ENCODE results near the gene HMX1. TPM values are rescaled to one million over a fixed set of nuclear protein-coding genes. Genes with fewer than 3 reads are reported as not detected.
A peak's percentile ranks its signal among the peaks of the same experiment; 100 is the strongest.

The HMX1 gene
- total RNA-seq = not detected
- total RNA-seq (2013) = not detected
- total RNA-seq = 0 to 0.17 (median 0) reads per million in 29 experiments

GRCh38 chr4:8871417-8872401 is at the start of gene HMX1:
HMX1 (minus strand) TSS chr4:8871839; CDS start chr4:8871614, 225 bp downstream.
- Histone ChIP-seq H3K27ac (ENCODE audit: low read length) (no peak within 1 kb of the TSS), H3K4me3 (ENCODE audit: control insufficient read depth in 1 of 2, extremely low read depth in 1 of 2, low read length in 1 of 2) (no peak within 1 kb of the TSS), H3K27me3 (replicated peaks in 1 of 2; ENCODE audit: control insufficient read depth in 2 of 2, extremely low read depth in 1 of 2, insufficient read depth in 2 of 2, low read length in 1 of 2) (peaks cover 18 to 79% of the 10 kb centered on the region in 2 experiments), H3K4me1 (ENCODE audit: control insufficient read depth in 1 of 2, extremely low read depth in 1 of 2, insufficient read depth in 2 of 2, low read length in 2 of 2) (no peaks in the 10 kb centered on the region), H3K36me3 (ENCODE audit: control insufficient read depth in 2 of 2, extremely low read depth in 1 of 2, insufficient read depth in 1 of 2, low read length in 1 of 2) (no peaks in the 10 kb centered on the region), H3K9me3 (no peaks in the 10 kb centered on the region)
- Mint-ChIP-seq H3K4me1 (peaks cover 4 to 7% (median 5%) of the 10 kb centered on the region in 3 donors), H3K9me3 (peaks cover 0 to 4% (median 0%) of the 10 kb centered on the region in 3 donors), H3K36me3 (no peaks in the 10 kb centered on the region), H3K27ac (no peak within 1 kb of the TSS), H3K4me3 (peak within 1 kb of the TSS in 1 of 3 donors; percentile 29), H3K27me3 (peaks cover 43 to 76% of the 10 kb centered on the region in 2 donors)
- ChIA-PET POLR2A (no interaction called here), CTCF (no interaction called here)
- ATAC-seq (replicated peaks in 1 of 4) = no peak
- no peak for DNase-seq
- 5% methylated on average over 104 of the region's 134 CpGs for WGBS (ENCODE audit: insufficient coverage)

DNA sequence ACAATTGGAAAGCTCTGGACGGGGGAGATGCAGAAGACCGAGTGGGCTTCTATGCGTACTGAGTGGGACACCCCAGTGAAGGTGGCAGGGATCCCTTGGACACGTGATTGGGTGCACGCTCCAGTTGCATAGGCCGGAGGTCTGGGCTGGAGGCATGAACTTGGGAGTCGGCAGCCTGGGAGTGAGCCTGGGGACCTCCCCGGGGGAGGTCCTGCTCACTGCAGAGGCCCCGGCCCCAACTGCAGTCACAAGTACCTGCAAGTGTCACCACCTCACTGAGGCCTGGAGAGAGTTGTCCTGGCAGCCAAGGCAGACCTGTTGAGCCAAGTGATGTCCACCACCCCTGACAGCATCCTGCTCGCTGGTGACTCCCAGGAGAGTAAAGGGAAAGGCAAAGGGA is 49.3 kb upstream of the HMX1 start:
- Histone ChIP-seq H3K4me1 (ENCODE audit: control insufficient read depth in 1 of 2, extremely low read depth in 1 of 2, insufficient read depth in 2 of 2, low read length in 2 of 2) (peaks cover 0 to 6% of the 10 kb centered on the region in 2 experiments), H3K9me3 (no peaks in the 10 kb centered on the region), H3K36me3 (ENCODE audit: control insufficient read depth in 2 of 2, extremely low read depth in 1 of 2, insufficient read depth in 1 of 2, low read length in 1 of 2) (no peaks in the 10 kb centered on the region), H3K4me3 (ENCODE audit: control insufficient read depth in 1 of 2, extremely low read depth in 1 of 2, low read length in 1 of 2) (no peak overlapping the region), H3K27me3 (replicated peaks in 1 of 2; ENCODE audit: control insufficient read depth in 2 of 2, extremely low read depth in 1 of 2, insufficient read depth in 2 of 2, low read length in 1 of 2) (peaks cover 0 to 46% of the 10 kb centered on the region in 2 experiments), H3K27ac (ENCODE audit: low read length) (no peak overlapping the region)
- H3K27me3 Mint-ChIP-seq = peaks cover 16 to 18% of the 10 kb centered on the region in 2 donors
- H3K9me3 Mint-ChIP-seq = peaks cover 0 to 10% (median 8%) of the 10 kb centered on the region in 3 donors
- no peaks in the 10 kb centered on the region for H3K36me3 Mint-ChIP-seq
- ATAC-seq (replicated peaks in 1 of 4) (no peak), DNase-seq (no peak)
- ChIA-PET CTCF (no interaction called here), POLR2A (no interaction called here)
- H3K4me1 Mint-ChIP-seq = peaks cover 3 to 6% (median 5%) of the 10 kb centered on the region in 3 donors
- H3K4me3 Mint-ChIP-seq = no peak overlapping the region
- 82% methylated on average over 9 of the region's 10 CpGs for WGBS (ENCODE audit: insufficient coverage)
- H3K27ac Mint-ChIP-seq = no peak overlapping the region

GRCh38 chr4:8920289-8920965 is 48.8 kb upstream of the HMX1 start:
- Histone ChIP-seq H3K27ac (ENCODE audit: low read length) (no peak overlapping the region), H3K4me3 (ENCODE audit: control insufficient read depth in 1 of 2, extremely low read depth in 1 of 2, low read length in 1 of 2) (no peak overlapping the region), H3K27me3 (replicated peaks in 1 of 2; ENCODE audit: control insufficient read depth in 2 of 2, extremely low read depth in 1 of 2, insufficient read depth in 2 of 2, low read length in 1 of 2) (peaks cover 0 to 46% of the 10 kb centered on the region in 2 experiments), H3K36me3 (ENCODE audit: control insufficient read depth in 2 of 2, extremely low read depth in 1 of 2, insufficient read depth in 1 of 2, low read length in 1 of 2) (no peaks in the 10 kb centered on the region), H3K4me1 (ENCODE audit: control insufficient read depth in 1 of 2, extremely low read depth in 1 of 2, insufficient read depth in 2 of 2, low read length in 2 of 2) (peaks cover 0 to 6% of the 10 kb centered on the region in 2 experiments), H3K9me3 (no peaks in the 10 kb centered on the region)
- Mint-ChIP-seq H3K9me3 (peaks cover 0 to 10% (median 8%) of the 10 kb centered on the region in 3 donors), H3K4me1 (peaks cover 3 to 6% (median 5%) of the 10 kb centered on the region in 3 donors), H3K36me3 (no peaks in the 10 kb centered on the region), H3K27ac (no peak overlapping the region), H3K4me3 (no peak overlapping the region), H3K27me3 (peaks cover 16 to 18% of the 10 kb centered on the region in 2 donors)
- ChIA-PET CTCF (no interaction called here), POLR2A (no interaction called here)
- peak in 1 of 35 experiments; percentile 16 for DNase-seq
- 73% methylated on average over 14 of the region's 14 CpGs for WGBS (ENCODE audit: insufficient coverage)
- ATAC-seq (replicated peaks in 1 of 4) = no peak

GRCh38 chr4:8919651-8920288 is 48.1 kb upstream of the HMX1 start:
- Histone ChIP-seq H3K36me3 (ENCODE audit: control insufficient read depth in 2 of 2, extremely low read depth in 1 of 2, insufficient read depth in 1 of 2, low read length in 1 of 2) (no peaks in the 10 kb centered on the region), H3K4me1 (ENCODE audit: control insufficient read depth in 1 of 2, extremely low read depth in 1 of 2, insufficient read depth in 2 of 2, low read length in 2 of 2) (peaks cover 0 to 6% of the 10 kb centered on the region in 2 experiments), H3K27ac (ENCODE audit: low read length) (no peak overlapping the region), H3K9me3 (no peaks in the 10 kb centered on the region), H3K27me3 (replicated peaks in 1 of 2; ENCODE audit: control insufficient read depth in 2 of 2, extremely low read depth in 1 of 2, insufficient read depth in 2 of 2, low read length in 1 of 2) (peaks cover 0 to 46% of the 10 kb centered on the region in 2 experiments), H3K4me3 (ENCODE audit: control insufficient read depth in 1 of 2, extremely low read depth in 1 of 2, low read length in 1 of 2) (no peak overlapping the region)
- Mint-ChIP-seq H3K36me3 (no peaks in the 10 kb centered on the region), H3K4me3 (no peak overlapping the region), H3K4me1 (peaks cover 3 to 6% (median 5%) of the 10 kb centered on the region in 3 donors), H3K27me3 (peaks cover 16 to 18% of the 10 kb centered on the region in 2 donors), H3K27ac (no peak overlapping the region), H3K9me3 (peaks cover 0 to 10% (median 8%) of the 10 kb centered on the region in 3 donors)
- CTCF ChIA-PET = no interaction called here
- POLR2A ChIA-PET = no interaction called here
- DNase-seq (peak in 1 of 35 experiments; percentile 12), ATAC-seq (replicated peaks in 1 of 4) (no peak)
- WGBS (ENCODE audit: insufficient coverage) = 68% methylated on average over 11 of the region's 16 CpGs

- H3K9me3 Mint-ChIP-seq = peaks cover 0 to 3% (median 3%) of the 10 kb centered on the region in 3 donors
- no peak overlapping the region for H3K4me3 ChIP-seq (ENCODE audit: control insufficient read depth in 1 of 2, extremely low read depth in 1 of 2, low read length in 1 of 2)
- H3K4me1 ChIP-seq (ENCODE audit: control insufficient read depth in 1 of 2, extremely low read depth in 1 of 2, insufficient read depth in 2 of 2, low read length in 2 of 2) = peaks cover 0 to 6% of the 10 kb centered on the region in 2 experiments
- ATAC-seq (replicated peaks in 1 of 4) (peak; percentile 48 to 68 (median 64)), DNase-seq (peak in 32 of 35 experiments; percentile 3 to 58 (median 39))
- H3K36me3 Mint-ChIP-seq = no peaks in the 10 kb centered on the region
- no peaks in the 10 kb centered on the region for H3K36me3 ChIP-seq (ENCODE audit: control insufficient read depth in 2 of 2, extremely low read depth in 1 of 2, insufficient read depth in 1 of 2, low read length in 1 of 2)
- 17% methylated on average over 8 of the region's 20 CpGs for WGBS (ENCODE audit: insufficient coverage)
- H3K27ac Mint-ChIP-seq = no peak overlapping the region
- H3K4me1 Mint-ChIP-seq = peaks cover 3 to 6% (median 5%) of the 10 kb centered on the region in 3 donors
- no peaks in the 10 kb centered on the region for H3K9me3 ChIP-seq
- H3K27me3 ChIP-seq (replicated peaks in 1 of 2; ENCODE audit: control insufficient read depth in 2 of 2, extremely low read depth in 1 of 2, insufficient read depth in 2 of 2, low read length in 1 of 2) = peaks cover 0 to 46% of the 10 kb centered on the region in 2 experiments
- H3K4me3 Mint-ChIP-seq = no peak overlapping the region
- no peak overlapping the region for H3K27ac ChIP-seq (ENCODE audit: low read length)
- ChIA-PET CTCF (interaction anchor here in 1 of 2 donors (0.7 kb wide), 1 partner anchor 419 kb away, joined by 5 read pairs; no protein-coding TSS in a partner anchor), POLR2A (no interaction called here)
- H3K27me3 Mint-ChIP-seq = peaks cover 16 to 18% of the 10 kb centered on the region in 2 donors
Measured at GRCh38 chr4:8917868-8918783, 46.5 kb upstream of the HMX1 start.
